Raji (cell line): Measurements from ENCODE around the gene PLCD1.

Experiments used
- POLR2A ChIP-seq: IDR thresholded peaks from 2 replicates; pipeline ENCODE4 v1.6.1; 2011; ENCODE audit warnings: low read depth, low read length, control low read depth; ENCODE audit not compliant: insufficient read depth

Gene PLCD1

GRCh38 chr3:38006445-38006995, 22.9 kb downstream of the PLCD1 start:
- TF ChIP-seq POLR2A = no peak

GRCh38 chr3:38006031-38006430, 23.4 kb downstream of the PLCD1 start:
- no peak for TF ChIP-seq POLR2A

GRCh38 chr3:38005076-38006020, 24.1 kb downstream of the PLCD1 start:
- TF ChIP-seq POLR2A = no peak

DNA sequence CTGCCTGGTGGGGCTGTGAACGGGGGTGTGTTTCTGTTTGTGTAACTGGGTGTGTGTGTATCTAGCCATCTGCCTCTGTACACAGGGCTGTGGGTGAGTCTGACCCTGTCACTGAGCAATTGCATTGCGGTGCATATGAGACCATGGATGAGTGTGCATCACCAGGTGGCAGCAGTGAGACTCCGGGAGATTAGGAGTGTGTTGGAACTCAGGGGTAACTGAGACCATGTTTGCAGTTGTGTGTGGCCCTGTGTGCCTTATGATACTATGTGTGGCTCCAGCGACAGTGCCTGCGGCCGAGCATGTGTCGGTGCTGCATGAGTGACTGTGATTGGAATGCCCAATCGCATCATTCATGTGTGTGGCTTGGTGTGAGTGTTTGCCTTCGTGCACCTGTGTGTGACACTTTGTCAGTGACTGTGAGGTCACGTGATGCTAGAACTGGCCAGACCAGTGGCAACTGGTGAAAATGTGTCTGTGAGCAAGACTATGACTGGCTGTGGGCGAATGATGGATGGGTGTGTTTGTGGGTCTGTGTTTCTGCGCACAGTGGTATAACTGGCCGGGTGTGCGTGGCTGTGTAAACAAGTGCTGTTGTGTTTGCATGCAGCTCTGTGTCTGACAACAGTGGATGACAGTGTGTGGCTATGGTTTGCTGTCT, 24.9 kb downstream of the PLCD1 start:
- no peak for TF ChIP-seq POLR2A

DNA sequence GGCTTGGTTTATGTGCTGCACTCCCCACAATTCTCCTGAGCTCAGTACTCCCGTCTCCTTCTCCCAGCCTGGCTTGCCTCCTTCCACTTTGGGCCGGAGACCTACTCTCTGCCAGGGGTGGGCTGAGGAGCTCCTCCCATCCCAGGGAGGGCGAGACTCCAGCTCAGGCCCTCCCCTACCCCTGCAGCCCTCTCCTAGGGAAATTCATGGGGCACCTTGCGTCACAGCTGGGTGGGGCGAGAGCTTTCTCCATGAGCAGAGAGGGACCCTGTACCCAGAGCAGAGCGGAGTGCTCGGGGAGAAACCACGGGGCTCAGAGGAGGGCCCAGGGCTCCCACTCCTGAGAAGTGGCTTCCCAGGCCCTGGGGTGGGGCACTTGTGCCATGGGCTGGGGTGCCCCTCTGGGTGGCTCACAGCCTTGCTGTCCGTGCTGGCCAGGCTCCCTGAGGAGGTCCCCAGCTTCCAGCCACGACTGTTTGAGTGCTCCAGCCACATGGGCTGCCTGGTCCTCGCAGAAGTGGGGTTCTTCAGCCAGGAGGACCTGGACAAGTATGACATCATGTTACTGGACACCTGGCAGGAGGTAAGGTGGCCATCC, 25.5 kb downstream of the PLCD1 start:
- TF ChIP-seq POLR2A = no peak

DNA sequence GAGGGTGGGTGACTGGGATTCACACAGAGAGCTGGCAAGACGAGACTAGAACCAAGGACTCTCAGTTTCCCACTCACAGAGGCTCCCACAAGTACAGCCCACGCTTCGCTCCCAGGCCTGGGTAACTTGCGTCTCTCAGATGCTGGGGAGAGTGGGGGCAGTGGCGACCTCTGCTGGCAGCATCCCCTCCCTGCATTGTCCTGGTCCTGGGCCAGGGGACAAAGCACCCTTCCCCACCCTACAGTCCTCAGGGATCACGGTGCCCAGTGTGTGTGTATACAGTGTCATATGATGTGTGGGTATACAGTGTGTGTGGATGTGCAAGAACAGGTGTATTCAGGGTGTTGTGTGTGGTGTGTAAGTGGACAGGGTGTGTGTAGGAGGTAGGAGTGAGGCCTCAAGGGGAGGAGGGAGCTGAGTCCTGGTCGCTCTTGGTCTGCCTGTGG, 26.0 kb downstream of the PLCD1 start:
- TF ChIP-seq POLR2A = no peak

DNA sequence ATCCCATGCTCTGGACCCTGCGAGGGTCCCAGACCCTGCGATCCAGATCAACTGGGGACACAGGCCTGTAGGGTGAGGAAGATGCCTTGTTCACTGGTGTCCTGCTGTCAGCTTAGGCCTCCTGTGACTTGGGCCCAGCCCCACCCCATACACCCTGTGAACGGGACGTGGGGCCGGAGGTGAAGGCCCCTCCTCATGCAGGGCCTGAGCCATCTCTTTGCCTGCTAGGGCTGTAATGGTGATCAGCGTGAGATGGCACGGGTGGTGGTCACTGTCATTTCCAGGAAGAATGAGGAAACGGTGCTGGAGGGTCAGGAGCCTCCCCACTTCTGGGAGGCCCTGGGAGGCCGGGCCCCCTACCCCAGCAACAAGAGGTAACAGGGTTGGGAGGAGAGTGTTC, 26.5 kb downstream of the PLCD1 start:
- TF ChIP-seq POLR2A = no peak

DNA sequence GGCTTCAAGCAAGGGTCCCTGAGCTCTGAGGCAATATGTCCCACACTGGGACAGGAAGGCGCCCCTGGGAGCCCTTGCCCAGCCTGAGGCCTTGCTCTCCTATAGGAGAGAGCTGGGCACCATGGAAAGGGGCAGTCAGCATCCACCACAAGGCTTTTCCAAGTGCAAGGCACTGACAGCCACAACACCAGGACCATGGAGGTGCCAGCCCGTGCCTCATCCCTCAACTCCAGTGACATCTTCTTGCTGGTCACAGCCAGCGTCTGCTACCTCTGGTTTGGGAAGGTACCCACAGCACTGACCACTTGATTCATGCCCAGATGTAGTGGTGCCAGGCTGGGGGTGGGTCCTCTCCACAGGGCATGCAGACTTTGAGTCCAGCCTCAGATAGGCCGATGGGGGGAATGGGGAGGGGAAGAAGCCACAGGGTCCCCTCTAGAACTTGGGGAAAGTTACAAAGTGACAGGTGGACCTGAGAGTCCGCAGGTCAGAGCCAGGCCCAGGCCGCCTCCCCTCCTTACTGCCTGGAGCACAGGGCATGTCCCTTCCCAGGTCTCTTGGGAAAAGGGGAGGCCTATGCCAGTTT, 27.1 kb downstream of the PLCD1 start:
- TF ChIP-seq POLR2A = no peak

GRCh38 chr3:38001456-38002081, 27.9 kb downstream of the PLCD1 start:
- no peak for TF ChIP-seq POLR2A

GRCh38 chr3:38000965-38001455, 28.4 kb downstream of the PLCD1 start:
- no peak for TF ChIP-seq POLR2A

GRCh38 chr3:38000242-38000916, 29.1 kb downstream of the PLCD1 start:
- TF ChIP-seq POLR2A = no peak

- no peak for TF ChIP-seq POLR2A
These were observed 29.6 kb downstream of the PLCD1 start for GRCh38 chr3:37999836-38000235.

GRCh38 chr3:37997791-37998370, 31.6 kb downstream of the PLCD1 start:
- TF ChIP-seq POLR2A = no peak

DNA sequence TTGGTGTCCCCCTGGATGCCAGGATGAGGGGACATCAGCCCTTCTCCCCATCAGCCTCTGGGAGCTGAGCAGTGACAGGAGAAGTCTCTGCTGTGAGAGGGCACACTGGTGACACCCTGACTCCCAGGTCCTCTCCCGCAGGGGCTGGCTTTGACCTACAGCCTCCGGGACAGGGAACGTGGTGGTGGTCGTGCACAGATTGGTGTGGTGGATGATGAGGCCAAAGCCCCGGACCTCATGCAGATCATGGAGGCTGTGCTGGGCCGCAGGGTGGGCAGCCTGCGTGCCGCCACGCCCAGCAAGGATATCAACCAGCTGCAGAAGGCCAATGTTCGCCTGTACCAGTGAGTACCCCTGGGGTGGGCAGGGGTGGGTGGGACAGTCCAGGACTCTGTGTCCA, 32.1 kb downstream of the PLCD1 start:
- no peak for TF ChIP-seq POLR2A
